Measurements from ENCODE around the gene PCDH9.

GRCh38 chr13:66563076-66563475 lies 667.1 kb downstream of the PCDH9 start:
- TF ChIP-seq CTCF (IDR thresholded peaks at IDR 0.05; ENCODE audit: insufficient read depth, low read depth, low read length) (no peak), EZH2 (IDR thresholded peaks at IDR 0.05; ENCODE audit: insufficient read depth, low read length) (no peak)

All from astrocyte (in vitro differentiated cells and primary cell).